ENCODE data around the gene BDH1.

DNA sequence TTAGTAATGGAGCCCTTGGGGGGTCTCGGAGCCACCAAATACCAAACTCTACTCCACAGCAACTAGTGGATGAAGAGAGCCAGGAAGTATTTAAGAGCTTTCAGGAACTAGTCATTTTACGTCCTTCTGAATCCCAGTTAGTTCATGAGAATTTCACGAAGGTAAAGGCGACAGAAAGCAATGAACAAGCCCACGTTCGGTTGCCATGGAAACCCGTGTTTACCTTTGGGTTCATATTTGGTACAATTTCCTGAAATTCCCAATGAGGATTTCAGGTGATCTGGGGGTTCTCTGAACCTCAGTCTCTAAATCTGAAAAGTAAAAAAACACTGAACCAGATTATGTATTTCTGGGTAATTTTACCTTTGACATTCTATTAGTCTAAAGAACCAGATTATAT is 93.0 kb downstream of the BDH1 start:
- TF ChIP-seq CTCF (IDR thresholded peaks at IDR 0.05; ENCODE audit: poor library complexity, severe bottlenecking) (no peak), EZH2 (IDR thresholded peaks at IDR 0.05; ENCODE audit: borderline replicate concordance, insufficient read depth, low read length, poor library complexity, severe bottlenecking) (no peak), POLR2AphosphoS5 (IDR thresholded peaks at IDR 0.05) (no peak)
